ENCODE measurements around the gene ALKAL2.

- TF ChIP-seq CTCF (IDR thresholded peaks at IDR 0.05) = no peak
- TF ChIP-seq POLR2AphosphoS5 (IDR thresholded peaks at IDR 0.05) = no peak
- TF ChIP-seq POLR2A (IDR thresholded peaks at IDR 0.05) = no peak
- TF ChIP-seq EP300 (IDR thresholded peaks at IDR 0.05) = no peak
Measured at GRCh38 chr2:309954-310510, 22.1 kb upstream of the ALKAL2 start.

Data from sigmoid colon (tissue), 4 donors.